GM19463 (cell line): ENCODE data around the gene MYO3A.
"Not testable (repeated sequence)": the region's sequence is repeated elsewhere in the genome, so short reads cannot be mapped to it uniquely, and the experiment has no call there.

ENCODE experiments used
- ATAC-seq: cut with Tn5 transposase; IDR thresholded peaks from one replicate; pipeline ENCODE4 v1.9.1; 2021; ENCODE audit warnings: mild to moderate bottlenecking, moderate library complexity; ENCODE audit not compliant: unreplicated experiment

Gene MYO3A

DNA sequence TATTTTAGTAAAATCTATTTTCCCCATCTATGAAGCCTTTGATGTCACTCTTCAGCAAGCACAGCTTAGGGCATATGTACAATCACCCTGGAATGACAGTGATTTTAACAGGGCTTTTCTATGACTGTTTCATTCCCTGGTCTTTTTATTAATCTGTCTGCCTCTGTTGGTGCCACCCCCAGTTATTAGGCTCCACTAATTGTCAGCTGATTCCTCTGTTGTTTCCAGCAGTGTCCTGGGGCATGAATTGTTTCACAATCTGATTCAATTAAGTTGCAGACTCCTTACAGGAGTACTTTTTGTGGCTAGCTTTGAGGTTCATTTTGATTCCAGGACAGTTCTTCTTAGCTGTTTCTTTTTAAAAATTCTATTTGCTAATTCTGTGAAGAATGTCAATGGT is 38.6 kb downstream of the MYO3A start:
- no peak for ATAC-seq

DNA sequence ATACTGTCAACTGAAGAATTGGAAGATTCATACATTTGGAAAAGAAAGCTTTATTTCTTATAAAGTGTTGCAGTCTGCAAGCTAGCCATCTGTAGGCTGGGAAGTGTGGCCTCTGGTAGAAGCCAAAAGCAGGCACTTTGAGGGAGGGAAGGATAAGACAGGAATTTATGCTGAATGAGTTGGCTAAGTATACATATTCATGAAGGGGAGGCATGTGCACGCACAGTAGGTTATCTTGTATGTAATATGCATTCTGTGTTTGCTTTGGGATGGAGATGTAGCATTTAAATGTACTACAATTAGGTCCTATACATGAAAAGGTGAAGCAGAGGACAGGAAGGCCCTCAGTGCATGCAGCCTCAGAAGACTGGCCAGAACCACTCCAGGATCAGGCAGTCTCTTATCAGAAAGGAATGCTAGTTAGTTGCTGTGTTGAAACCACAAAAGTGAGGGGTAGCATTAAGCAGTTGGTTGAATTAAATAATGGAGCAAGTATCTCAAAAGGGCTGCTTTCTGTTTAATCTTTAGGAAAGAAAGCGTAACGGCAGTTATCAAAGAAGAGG is 40.9 kb downstream of the MYO3A start:
- ATAC-seq = no peak

DNA sequence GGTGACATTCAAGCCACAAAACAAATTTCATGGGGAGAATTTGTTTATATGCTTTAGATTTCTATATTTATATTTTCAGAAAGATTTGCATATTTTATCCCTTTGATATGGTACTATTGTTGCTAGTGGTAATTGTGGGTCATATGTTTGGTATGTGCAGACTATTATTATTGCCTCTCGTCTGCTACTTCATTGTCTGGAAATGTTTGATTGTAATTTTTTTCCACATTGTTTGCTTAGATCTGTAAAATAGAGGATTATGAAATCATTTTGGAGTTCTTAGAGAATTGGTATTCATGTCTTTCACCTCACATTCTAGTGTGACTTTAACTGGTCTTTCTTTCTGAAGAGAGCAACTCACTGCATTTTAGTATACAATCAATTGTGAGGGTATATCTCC is 44.7 kb downstream of the MYO3A start:
- ATAC-seq = no peak

DNA sequence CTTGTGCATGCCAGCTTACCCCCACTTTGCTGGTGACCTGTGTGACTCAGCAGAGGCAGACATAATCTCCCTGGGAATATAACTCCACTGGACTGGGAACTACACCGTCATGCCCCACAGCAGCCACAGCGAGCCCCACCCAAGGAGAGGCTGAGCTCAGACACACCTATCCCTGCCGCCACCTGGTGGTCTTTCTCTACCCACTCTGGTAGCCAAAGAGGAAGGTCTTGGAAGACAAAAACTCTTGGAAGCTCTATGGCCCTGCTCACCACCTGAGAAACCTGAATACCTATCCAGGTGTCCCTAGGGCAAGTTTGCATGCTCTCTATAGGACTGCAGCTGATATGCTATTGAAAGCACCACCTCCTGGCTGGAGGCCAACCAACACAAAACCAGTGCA is 48.1 kb downstream of the MYO3A start:
- no peak for ATAC-seq

DNA sequence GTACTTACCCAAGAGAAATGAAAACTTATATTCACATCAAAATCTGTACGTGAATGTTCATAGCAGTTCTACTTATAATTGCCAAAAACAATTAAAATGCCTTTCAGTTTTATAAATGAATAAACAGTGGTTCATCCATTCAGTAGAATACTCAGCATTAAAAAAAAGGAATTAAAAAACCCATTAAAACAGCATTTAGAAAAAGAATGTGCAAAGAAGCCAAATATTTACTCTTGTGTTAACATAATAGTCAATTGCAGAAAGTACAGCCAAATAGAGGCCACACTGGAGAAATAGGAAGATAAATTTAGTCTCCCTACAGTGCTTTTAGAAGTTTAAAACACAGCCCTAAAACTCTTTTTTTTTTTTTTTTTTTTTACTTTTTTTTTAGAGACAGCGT is 54.6 kb downstream of the MYO3A start:
- ATAC-seq = no peak

DNA sequence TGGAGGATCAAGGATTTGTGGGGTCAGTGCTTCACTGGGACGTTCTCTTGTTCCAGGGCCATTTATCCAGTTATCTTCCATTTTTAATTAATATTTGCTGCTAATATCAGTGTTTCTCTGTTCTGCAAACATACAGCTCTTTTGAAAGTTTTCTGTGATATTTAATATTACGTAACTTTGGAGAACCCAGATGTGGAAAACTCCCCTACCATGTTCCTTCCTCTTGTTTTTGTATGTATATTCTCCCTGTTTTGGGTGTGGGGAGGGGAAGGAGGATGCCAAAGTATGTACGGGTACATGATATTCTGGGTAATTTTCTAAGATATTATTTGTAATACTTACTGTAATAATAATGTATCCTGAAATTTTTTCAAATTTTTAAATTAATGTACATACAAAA is 55.9 kb downstream of the MYO3A start:
- no peak for ATAC-seq

DNA sequence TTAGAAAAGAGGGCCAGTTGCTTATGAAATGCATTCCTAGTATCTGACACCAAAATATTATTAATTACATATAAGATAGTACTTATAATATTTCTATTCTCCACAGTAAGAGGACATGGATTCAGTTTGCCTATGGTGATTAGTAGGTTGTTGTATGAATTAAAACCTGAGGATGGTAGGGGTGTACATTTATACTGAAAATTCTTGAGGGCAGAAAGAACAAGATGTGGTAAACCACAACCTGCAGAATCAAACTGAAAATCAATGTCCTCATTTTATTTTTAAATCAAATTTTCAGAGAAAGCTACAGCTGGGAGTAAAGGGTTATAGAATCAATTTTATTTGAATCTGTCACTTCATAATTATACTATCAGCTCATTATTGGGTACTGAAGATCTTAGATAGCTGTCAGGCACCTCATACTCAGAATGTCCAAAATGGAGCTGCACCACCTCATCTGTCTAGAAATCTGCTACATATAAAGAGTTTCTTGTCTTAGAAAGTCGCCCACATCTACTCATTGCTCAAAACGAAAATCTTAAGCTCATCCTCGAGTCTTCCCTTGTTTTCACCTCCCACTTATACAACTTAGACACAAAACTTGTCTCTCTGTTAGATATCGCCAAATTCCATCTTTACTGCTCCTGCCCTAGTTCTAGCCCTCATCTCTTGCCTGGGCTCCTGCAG is 65.4 kb downstream of the MYO3A start:
- no peak for ATAC-seq

DNA sequence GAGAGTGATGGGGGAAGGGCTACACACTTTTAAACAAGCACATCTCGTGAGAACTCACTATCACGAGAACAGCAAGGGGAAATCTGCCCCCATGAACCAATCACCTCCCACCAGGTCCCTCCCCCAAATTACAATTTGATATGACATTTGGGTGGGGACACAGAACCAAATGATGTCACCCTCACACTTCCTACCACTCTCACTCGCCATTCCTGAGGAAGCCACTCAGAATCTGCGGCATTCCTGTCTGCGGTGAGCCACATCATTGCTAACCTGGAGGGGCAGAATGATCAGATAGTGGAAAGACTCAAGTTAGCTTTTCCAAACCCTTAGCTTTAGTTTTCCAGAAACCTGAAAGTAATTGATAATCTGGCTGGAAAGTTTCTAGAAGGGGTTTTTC is 66.9 kb downstream of the MYO3A start:
- ATAC-seq = no peak

DNA sequence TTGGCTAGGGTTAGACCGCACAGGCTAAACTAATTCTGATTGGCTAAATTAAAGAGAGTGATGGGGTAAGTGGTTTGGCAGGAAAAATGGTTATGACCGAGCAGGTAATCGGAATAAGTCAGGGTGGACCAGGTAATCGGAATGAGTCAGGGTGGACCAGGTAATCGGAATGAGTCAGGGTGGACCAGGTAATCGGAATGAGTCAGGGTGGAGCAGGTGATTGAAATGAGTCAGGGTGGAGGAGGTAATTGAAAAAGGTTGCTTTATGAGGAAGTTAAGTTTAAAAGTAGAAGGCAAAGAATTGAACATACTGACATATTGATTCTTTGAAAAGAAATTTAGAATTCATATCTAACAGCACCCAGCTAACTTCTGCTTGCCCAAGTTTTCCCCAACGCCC is 68.4 kb downstream of the MYO3A start:
- ATAC-seq = not testable (repeated sequence)

DNA sequence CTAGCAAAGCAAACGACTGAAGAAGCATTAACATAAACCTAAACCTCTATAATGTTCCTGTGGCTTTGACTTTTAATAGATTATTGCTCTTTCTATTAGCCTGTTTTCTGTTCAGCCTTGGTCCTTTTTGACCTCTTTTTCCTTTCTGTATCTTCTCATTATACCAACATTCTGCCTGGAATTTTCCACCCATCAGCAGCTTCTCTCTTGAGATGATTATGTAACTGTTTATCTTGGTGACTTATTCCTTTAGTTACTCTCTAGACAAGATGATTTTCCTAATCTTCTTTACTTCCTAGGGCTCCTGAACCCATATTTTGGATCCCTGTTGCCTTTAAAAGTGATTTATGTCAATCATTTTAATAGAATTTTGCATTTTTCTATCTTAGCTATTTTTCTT is 81.1 kb downstream of the MYO3A start:
- no peak for ATAC-seq

DNA sequence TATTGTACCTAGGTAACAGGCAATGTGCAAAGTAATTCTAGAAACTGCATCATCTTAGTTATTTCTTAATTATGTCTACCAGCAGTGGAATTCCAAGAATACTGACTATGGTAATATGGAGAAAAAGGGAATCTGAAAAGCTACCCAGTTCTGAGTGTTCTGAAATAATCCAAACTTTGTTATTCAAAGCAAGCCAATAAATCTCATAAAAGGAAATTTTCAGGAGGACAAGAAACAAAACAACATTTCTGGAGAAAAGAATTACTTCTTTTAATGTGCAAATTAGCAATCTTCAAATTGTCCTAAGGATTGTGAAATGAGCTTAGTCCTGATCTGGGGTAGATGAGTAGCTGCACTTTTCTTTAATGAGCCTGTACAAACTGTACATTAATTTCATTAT is 88.8 kb downstream of the MYO3A start:
- no peak for ATAC-seq

DNA sequence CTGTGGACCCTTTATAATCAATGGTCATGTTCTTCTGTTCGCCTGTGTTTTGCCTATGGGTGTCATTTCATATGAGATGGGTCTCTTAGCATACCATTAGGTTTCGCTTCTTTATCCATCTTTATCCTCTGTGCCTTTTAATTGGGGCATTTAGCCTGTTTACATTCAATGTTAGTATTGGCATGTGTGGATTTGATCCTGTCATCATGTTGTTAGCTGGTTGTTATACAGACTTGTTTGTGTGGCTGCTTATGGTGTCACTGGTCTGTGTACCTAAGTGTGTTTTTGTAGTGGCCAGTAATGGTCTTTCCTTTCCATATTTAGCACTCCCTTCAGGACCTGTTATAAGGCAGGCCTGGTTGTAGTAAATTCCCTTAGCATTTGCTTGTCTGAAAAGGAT is 90.3 kb downstream of the MYO3A start:
- ATAC-seq = no peak

DNA sequence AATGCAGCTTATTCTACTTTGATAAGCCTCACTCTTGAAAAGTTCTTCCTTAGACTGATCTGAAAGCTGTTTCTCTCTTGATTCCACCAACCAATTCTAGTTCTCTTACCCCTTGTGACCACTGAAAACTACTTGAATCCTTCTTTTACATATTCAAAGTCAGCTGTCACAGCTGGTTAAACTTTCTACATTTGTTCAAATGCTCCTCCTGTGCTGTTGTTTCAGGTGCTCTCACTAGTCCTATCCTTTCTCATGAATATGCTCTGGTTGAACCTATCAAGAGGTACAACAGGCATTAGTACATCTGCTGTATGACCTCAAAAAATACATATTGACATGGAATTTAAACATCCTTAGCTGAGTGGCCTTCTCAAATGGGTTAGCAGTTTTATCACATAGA is 91.5 kb downstream of the MYO3A start:
- ATAC-seq = no peak

DNA sequence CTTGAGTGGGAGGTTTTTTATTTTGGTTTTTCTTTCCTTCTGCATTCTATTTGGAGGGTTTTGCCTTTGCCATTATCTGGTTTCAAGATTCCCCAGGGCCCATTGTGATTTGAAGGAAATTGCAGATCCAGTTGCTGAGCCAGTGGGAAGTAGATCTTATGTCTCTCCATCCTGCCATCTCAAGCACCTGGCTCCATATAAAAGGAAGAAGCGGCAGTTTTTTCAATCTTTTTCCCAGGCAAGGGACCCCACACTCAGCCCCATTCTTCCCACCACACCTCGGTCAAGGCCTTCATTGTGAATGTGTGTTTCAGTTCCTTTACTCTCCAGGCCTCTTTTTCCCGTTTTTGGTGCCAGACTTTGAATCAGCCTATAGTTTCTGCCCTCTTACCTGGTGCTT is 95.8 kb downstream of the MYO3A start:
- no peak for ATAC-seq

DNA sequence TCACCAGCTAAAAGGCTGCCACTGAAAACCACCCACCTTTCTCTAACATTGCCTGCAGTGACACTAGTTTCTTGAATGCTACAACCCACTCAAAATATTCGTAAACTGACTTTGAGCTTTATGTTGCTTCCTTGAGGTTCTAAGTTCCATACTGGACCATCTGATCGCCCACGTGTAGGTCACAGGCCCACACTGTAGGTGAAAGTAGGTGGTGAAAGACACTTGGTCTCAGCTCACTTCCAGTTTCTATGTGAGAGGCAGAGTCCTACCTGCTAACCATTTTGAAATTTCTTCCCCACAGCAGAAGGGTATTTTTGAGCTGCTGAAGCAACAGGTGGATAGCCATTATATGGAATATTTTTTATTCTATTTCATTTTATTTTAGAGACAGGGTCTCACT is 97.3 kb downstream of the MYO3A start:
- no peak for ATAC-seq

DNA sequence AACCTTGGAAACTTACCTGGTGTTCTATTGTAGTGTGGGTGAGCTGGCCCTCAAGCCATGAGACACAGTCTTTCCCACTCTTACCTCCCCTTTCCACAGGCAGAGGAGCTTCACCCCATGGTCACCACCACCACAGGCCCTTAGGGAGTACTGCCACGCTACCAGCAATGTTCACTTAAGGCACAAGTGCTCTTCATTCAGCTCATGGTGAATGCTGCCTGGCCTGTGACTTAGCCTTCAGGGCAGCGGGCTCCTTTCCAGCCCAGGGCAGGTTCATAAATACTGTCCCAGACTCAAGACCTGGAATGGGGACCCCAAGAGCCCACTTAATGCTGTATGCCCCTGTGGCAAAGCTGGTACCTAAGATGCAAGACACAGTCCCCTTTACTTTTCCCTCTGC is 109.4 kb downstream of the MYO3A start:
- ATAC-seq = no peak

DNA sequence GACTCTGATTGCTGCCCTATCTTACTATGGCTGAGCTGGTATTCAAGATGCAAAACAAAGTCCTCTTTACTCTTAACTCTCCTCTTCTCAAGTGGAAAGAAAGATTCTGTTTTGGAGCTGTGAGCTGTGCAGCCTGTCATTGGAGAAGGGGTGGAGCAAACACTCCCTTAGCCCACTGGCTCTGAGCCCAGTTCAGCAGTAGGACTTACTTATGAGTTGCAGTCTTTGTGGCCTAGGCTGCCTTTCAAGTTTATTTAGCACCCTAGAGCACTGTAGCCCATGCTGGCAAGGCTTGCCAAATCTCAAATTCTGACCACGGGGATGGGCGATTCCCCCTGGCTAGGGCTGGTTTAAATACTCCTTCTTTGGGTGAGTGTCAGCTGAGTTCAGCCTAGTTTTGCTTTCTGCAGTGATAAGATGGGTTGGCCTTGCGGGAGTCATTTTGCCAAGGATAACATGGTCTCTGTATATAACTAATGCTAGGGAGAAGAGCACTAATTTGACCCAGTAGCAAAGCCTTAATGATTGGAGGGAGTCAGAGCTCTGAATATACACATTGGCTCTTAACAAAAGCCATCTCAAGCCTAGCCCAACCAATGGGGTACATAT is 110.2 kb downstream of the MYO3A start:
- ATAC-seq = no peak

DNA sequence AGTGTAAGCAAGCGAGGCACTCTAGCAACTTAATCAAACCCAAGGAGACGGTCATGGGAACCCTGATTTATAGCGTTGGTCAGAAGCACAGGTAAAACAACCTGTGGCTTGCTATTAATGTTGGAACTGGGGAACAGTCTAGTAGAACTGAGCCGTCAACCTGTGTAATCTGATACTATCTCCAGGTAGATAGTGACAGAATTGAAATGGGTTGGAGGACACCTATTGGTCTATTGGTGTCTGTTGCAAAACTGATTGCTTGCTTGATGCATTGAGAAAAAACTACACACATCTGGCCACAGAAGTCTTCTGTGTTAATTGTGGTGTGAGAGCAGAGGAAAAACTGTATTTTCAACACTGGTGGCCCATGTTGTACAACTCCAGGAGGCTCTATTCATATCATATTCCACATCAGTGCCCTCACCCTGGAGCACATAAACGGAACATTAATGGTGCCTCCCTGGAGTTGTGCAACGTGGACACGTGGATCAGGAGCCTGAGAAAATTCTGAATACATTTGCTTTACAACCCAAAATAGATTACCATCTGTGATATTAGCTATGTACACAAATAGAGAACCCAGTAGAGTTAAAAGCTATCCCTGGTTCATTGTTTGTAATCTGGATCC is 112.2 kb downstream of the MYO3A start:
- no peak for ATAC-seq

DNA sequence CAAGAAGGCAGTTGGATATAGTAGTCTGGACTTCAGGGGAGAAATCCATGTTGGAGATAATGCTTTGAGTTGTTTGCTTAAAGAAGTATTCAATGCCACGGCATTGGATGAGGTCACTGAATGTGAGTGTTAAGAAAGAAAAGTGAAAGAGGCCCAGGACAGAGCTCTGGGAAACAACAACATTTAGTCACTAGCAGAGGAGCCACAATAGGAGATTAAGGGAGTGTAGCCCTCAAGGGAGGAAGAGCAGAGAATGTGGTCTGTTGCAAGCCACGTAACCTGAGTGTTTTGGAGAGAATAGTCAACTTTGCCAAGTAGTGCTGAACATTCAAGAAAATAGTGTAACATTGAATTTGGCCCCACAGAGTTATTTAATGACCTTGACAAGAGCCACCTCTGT is 114.7 kb downstream of the MYO3A start:
- ATAC-seq = no peak

DNA sequence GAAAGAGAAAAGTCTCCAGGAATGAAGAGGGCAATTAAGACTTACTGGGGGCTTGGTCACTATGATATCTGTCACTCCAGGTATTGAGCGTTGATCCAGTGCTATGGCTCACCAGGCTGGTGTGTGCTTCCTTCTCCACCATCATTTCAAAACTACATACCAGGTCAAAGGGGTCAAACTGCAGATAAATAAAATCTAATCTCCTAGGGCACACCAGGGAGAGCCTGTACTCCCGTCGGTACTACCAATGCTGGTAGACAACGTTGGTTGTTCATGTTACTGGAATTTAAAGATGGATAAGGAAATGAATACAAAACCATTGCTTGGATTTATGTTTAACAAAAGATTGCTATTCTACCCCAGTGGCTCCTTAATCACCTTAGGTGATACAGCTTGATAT is 118.3 kb downstream of the MYO3A start:
- ATAC-seq = no peak

DNA sequence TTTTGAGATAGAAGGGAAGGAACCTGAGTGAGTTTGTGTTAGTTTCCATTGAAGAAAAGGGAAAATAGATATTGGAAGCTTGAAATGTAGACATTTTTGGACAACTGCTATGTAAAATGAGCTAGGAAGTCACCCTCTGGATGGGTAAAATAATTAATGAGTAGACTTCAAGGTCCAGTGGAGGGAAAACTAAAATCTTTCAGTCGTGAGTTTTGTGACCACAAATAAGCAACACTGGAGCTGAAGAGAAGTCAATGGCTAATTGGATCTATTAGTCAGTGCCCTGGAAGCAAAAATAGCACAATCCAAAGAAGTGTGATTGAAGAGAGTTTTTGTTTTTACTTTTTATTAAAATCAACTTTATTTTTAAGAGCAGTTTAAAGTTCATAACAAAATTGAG is 123.4 kb downstream of the MYO3A start:
- no peak for ATAC-seq

DNA sequence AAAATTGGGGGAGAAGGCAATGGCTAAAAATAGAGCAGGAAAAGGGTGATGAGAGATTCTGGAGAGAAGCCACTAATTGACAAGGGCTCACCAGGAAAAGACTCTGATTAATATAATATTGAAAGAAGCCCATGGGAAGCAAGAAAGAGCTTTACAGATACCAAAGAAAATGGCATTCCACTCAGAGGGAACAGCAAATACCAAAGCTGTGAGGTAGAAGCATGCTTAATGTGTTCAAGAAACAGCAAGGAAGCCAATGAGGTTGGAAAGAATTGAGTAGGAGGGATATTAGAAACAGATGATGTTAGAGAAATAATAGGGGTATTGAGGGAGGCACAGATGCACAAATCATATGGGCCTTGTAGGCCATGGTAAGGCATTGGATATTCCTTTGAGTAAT is 130.1 kb downstream of the MYO3A start:
- no peak for ATAC-seq
